GM19397 (cell line): ENCODE results near the gene MS4A1.
"Not testable (repeated sequence)": the region's sequence is repeated elsewhere in the genome, so short reads cannot be mapped to it uniquely, and the experiment has no call there.

Experiments
- ATAC-seq: cut with Tn5 transposase; IDR thresholded peaks from one replicate; pipeline ENCODE4 v1.9.1; 2021; ENCODE audit warnings: mild to moderate bottlenecking, moderate library complexity; ENCODE audit not compliant: unreplicated experiment

The MS4A1 gene

DNA sequence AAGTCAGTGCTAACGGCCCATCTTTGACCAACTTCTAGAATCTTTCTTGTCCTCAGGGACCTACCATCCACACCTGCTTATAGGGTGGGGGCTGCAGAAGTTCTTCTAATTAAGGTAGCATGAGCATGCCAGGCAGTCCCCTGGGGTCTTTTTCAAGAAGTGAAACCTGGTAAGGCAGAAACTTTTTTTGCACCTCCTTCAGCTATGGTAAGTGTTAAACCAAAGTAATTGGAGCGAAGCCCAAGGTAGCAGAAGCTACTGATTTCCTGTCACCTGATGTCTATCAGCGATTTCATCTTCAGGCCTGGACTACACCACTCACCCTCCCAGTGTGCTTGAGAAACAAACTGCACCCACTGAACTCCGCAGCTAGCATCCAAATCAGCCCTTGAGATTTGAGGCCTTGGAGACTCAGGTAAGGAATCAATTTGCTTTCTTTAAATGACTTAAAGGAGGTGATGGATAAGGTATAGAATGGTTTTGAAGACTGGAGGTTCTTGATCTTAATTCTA lies at the start of gene MS4A1:
Gene MS4A1, plus strand, starts transcription at position 317 of the 512 bp plus-strand sequence. CDS start 6,528 bp downstream, outside the sequence.
- ATAC-seq, result peak; percentile 83

DNA sequence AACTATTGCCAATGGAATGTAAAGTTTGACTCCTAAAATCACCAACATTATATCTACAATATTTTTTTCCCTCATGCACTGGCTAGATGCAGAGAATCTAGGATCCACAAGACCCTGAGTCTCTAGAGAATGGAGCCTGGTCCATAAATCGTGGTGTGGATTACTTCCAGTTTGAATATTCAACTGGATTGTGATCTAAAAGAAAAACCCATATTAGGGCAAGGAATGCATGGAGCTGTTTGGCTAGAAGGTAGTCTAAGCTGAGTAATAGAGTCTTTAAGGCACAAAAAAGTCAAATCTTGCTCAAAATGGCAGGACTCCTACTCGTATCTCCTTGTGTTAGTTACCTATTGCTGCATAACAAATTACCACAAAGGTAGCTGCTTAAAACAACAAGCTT lies 35.6 kb upstream of the MS4A1 start:
- ATAC-seq, result no peak

DNA sequence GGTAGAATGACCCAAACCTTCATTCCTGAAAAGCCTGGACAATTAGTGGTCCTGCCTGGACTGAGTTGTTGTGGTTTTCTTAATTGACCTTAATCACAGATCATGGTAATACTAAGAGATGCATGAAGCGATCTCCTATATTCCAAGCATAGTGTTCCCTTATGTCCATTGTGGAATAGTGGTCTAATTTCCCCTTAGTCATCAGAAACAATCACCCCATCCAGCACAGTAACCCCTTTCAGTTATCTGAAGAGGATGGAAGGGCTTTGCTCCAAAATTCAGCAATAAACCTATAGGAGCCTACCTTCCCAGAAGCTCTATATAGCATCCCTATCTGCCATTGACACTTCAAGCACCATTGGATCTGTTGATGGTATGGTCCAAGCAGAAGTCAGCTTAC lies 33.0 kb upstream of the MS4A1 start:
- ATAC-seq, result no peak

DNA sequence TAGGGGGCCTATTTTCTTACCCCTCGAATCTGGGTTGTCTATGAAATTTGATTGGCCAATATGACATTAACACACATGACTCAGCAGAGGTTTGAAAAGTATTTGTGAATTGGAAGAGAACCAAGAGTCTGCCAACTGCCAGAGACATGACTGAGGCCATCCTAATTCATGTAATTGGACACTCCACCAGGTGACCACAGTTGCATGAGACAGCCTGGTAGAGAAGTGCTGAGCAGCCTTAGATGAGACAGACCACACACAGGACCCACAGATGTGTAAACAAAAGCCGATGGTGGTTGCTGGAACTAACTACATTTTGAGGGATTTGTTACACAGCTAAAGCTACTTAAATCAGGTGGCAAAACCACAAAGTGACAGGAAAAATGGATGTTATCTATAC lies 27.1 kb upstream of the MS4A1 start:
- ATAC-seq, result no peak

DNA sequence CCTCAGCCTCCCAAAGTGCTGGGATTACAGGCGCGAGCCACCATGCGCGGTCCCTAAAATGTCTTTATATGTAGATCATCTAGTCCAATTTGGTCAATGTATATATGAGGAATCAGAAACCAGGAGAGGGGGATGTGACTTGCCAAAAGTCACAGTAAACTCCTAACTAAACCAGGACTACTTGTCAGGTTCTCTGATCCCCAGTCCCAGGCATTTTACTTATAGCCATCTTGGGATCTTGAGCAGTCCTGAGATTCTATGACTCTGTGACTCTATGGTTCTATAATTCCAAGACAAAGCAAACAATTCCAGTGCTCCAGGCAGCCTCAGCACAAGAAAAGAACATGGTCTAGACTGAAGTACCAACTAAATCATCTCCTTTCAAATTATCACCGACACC lies 26.4 kb upstream of the MS4A1 start, which contains the start of gene MS4A5:
Gene MS4A5, plus strand, starts transcription at position 301 of the 400 bp plus-strand sequence. CDS start 103 bp downstream, outside the sequence.
- ATAC-seq, result no peak

DNA sequence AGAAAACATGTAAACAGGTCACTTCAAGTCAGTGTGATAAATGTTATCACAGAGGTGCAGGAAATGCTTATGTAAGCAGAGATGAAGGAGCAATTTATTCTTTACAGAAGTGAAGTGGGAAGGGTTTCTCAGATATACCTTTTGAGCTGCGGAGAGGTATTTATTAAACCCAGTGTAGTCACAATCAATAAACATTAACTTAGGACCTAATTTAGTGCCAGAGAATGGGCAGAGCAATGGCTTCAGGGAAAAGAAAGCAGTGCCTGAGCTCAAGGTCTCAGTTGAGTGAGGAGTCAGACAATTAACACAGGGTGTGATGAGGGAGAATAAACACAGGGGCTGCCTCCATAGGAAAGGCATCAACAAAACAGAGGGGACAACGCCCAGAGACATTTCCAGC lies 24.4 kb upstream of the MS4A1 start:
- no peak for ATAC-seq

DNA sequence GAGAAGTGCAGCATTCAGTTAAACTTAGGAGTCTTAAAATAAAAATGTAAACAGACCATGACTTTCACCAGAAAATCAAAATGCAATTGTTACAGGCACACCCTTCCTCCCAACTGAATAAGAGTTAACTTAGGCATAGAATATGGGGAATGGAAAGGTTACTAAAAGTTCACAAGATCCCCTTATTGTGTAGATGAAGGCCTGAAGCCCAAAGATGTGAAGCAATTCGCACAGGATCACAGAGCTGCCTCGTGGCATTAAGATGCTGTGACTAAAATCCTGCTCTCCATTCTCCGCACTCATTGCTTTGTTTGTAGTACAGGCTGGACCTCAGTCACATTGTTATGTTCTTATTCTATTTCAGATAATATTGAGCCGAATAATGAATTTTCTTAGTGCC lies 22.2 kb upstream of the MS4A1 start:
- ATAC-seq, result no peak

DNA sequence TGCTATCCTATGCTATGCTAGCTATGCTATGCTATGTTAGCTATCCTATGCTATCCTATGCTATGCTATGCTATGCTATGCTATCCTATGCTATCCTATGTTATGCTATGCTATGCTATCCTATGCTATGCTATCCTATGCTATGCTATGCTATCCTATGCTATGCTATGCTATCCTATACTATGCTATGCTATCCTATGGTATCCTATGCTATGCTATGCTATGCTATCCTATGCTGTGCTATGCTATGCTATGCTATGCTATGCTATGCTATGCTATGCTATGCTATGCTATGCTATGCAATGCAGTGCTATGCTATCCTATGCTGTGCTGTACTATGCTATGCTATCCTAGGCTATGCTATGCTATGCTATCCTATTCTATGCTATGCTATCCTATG lies 8.6 kb upstream of the MS4A1 start:
- no peak for ATAC-seq

DNA sequence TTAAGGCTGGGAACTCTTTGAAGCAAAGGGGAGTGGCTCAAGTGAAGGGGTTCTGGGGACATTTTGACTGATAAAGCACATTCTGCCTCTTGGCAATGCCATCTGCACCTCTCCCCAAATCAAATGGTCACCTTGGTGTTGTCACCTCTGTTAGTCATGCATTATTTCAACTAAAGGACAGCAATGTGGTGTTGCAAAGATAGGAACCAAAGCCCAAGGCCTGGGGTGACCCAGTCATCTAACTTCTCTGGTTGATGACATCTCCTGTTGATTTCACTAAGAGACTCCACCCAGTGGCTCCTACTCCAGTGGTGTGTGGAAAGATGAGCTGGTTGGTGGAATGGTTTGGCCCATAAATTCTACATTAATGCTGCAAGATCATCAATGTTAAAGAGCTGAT lies 7.8 kb upstream of the MS4A1 start:
- no peak for ATAC-seq

DNA sequence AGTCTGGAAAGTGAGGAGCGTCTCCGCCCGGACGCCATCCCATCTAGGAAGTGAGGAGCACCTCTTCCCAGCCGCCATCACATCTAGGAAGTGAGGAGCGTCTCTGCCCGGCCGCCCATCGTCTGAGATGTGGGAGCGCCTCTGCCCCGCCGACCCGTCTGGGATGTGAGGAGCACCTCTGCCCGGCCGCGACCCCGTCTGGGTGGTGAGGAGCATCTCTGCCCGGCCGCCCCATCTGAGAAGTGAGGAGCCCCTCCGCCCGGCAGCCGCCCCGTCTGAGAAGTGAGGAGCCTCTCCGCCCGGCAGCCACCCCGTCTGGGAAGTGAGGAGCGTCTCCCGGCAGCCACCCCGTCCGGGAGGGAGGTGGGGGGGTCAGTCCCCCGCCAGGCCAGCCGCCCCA lies 4.5 kb upstream of the MS4A1 start:
- ATAC-seq, result not testable (repeated sequence)

DNA sequence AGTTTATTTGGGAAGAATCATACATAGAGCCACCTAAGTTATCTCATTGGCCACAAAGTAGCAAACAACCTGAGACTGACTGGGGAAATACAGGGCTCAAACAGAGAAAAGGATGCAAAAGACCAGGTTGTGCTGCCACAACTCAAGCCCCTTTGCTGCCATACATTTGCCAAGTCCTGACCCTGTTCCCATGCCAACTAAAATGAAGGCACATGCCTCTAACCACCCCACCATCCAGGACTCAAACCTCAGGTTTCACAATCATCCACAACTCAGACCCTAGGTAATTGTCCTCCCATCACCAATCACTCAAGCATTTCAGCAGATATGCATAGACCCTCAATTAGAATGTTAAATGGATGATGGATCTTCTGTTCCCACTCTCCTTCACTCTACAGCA lies 1.4 kb upstream of the MS4A1 start:
- no peak for ATAC-seq

DNA sequence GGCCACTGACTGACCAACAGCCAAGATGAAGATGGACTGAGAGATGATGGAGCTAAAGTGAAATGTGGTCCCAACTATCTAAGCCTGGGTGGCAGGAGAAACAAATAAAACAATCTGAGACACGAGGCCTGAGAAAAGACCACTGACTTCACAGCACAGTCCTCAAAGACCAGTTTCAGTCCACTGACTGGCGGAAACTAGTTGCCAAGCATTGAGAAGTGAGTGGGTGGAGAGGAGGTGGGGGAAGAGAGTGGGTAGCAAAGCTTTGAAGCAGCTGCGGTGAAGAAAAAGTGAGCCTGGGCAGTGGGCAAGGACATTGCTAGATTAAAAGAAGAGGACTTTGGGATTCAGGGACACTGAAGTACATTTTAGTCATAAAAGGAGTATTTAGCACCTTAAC lies 1.9 kb downstream of the MS4A1 start:
- ATAC-seq, result no peak

DNA sequence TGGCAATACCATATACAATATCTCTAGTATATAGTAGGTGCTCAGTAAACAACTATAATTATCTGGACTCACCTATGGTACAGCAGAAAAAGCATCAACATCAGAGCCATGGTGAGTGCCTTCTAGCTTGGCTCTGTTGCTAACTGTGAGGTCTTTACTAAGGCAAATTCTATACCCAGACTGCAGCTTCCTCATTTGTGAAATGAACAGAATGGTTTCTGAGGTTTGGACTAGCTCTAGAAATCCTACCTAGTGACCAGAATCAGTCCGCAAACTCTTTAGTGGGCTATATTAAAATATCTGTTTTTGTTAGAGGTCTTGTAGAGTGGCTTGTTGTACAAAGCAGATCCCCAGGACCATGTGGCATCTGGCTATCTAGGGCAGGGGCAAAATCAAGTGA lies 3.7 kb downstream of the MS4A1 start:
- no peak for ATAC-seq

DNA sequence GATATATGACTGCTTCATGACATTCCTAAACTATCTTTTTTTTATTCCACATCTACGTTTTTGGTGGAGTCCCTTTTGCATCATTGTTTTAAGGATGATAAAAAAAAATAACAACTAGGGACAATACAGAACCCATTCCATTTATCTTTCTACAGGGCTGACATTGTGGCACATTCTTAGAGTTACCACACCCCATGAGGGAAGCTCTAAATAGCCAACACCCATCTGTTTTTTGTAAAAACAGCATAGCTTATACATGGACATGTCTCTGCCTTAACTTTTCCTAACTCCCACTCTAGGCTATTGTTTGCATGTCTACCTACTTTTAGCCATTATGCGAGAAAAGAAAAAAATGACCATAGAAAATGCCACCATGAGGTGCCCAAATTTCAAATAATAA lies 13.2 kb downstream of the MS4A1 start:
- ATAC-seq, result no peak

DNA sequence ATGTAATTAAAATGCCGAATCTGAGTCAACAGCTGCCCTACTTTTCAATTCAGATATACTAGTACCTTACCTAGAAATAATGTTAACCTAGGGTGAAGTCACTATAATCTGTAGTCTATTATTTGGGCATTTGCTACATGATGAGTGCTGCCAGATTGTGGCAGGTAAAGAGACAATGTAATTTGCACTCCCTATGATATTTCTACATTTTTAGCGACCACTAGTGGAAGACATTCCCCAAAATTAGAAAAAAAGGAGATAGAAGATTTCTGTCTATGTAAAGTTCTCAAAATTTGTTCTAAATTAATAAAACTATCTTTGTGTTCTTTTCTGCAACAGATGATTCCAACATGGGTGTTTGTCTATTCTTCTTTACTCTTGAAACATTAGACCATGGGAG lies 14.1 kb downstream of the MS4A1 start:
- no peak for ATAC-seq

DNA sequence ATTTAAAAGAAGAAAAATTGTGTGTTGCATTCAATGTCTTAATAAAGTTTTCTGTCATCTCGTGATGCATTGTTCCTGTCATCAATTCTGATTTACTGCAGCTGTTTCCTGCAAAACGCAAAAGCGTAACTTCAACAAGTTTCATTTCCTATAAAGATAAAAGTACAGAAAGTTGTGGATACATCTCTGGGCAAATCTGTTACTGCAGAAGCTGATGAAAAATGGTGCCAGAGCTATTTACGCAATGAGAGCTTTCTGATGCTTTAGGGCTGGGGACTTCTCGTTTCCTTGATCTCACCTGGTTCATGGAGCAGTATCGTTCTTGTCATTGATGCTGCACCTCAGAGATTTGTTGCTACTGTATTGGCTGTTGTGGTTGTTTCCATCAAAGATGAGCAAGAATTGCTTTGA lies 21.4 kb downstream of the MS4A1 start:
- no peak for ATAC-seq

DNA sequence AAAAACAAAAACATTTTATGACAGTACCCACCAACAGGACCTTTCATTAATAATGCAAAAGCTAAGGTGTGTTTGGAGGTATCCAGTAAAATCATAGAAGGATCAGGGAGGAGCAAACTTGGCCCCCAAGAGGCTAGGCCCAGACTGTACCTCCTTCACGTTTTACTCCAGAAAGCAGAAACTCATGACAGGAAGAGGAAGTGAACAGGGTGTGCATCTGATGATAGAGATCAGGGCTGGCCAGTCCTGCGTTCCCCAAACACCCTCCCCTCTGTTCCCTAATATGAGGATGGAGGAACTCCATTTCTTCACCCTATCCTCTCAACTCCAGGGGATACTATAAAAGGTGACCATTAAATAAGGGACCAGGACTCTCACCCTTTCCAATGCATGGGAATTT lies 26.7 kb downstream of the MS4A1 start:
- no peak for ATAC-seq

DNA sequence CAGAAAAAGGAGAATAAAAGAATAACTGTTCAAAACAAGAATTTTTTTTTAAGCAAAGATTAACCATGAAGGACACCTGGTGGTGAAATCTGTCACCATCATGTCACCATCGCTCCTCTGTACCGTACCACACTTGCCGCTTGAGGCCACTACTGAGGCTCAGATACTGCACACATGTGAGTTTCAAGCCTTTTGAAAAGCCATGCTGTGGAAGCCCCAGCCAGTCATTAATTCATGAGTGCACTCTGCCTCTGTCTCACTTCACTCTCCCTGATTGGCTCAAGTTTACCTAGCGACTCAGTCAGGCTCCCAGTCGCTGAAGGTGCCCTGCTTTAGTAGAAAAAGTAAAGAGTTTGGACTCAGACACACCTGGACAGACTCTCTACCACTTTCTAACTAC lies 30.3 kb downstream of the MS4A1 start:
- peak; percentile 93 for ATAC-seq

DNA sequence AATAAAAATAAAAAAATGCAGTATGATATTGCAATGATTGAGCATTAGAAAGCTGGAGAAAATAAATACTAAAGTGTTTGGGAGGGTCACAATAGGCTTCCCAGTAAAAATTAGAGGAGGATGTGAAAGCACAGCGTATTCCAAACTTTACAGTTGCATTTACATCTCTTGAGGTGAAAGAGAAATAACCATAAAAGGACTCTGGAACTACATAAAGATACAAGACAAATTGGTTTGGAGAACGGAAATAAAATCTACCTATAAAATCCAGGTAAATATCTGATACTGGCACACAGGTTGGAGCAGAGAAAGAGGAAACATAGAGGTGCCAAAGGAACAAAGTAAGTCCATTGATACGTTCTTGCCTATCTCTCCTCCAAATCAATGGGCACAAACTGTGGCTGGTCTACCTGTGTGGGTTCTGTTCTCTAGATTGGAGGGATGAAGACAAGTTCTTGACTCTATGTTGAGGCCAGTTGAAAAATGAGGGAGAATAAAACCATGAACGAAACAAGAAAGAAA lies 36.9 kb downstream of the MS4A1 start, which contains the start of gene MS4A12:
Gene MS4A12, plus strand, starts transcription at position 291 of the 522 bp plus-strand sequence. CDS start 4,541 bp downstream, outside the sequence.
- ATAC-seq, result no peak

DNA sequence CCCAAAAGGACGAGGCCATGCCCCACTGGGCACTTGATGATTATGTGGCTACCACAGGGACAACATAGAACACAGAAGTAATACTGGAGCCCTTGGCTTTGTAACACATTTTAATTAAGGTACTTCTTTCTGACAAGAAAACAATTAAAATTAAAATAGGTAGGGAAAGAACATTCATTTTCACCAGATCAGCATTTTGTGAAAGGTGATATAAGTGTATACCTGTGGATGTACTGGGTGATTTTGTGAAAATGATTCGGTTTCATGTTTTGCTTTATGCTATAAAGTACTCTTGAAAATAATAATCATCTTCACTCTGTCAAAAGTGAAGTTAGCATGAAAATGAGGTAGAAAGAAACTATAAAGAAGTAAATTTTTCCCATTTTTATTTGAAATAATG lies 37.8 kb downstream of the MS4A1 start:
- no peak for ATAC-seq

DNA sequence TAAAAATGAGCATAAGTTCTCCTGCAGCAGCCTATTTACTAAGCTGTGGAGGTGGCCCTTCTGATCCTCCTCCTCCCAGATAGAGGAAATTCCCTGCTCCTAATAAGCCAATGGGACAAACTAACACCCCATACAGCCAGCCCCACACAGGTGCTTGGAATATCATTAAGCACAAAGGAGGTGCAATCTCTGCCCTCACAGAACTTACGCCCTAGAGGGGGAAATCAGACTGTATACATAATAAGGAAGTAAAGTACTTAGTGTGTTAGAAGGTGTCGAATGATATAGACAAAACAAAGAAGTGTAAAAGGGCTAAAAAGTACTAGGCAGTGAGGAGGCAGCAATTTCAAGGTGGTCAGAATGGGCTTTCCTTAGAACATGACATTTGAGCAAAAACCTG lies 42.8 kb downstream of the MS4A1 start:
- ATAC-seq, result peak; percentile 7

DNA sequence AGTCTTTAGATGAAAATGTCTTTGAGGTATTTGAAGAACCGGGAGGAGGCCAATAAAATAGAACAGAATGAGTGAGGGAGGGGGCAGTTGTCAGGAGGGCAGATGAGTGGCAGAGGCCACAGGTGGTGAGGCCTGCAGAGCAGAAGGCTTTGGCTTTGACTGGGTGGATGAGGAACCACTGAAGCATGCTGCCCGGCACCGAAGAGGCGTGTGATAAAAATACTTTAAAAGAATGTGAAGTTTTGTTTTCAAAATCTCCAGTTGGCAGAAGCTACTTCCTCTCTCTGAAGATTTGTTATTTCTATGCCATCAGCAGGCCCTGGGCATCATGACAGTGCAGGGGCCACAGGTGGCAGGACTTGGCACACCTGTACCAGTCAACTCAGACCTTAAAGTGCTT lies 43.2 kb downstream of the MS4A1 start:
- peak; percentile 82 for ATAC-seq

DNA sequence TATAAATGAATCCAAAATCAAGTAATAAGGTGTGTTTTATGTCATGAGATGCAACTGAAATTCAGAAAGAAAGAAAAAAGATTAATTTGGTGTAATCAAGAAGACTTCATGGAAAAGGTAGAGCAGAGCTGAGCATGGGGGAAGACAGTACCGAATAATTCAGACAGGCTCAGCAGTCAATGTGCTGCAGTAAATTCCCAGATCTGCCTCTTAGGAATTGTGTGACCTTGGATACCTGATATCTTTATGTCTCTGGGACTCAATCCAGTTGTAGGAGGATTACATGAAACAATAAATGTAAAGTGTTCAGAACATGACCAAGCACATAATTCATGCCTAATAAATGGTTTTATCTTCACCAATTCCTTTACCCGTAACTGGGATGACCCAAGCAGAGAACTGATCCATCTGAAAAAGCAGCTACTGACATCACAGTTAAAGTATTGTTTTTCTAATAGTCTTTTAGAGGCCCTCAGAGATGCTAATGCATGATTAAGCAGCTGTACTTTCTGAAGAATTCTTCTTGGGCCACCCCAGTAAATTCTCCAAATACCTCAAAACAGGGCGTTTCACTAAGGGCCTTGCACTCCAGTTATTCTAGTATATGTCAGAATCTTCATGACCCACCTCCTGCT lies 44.7 kb downstream of the MS4A1 start:
- ATAC-seq, result no peak
